ENCODE data around the gene PMEPA1. TPM values are rescaled to one million over a fixed set of nuclear protein-coding genes. Genes with fewer than 3 reads are reported as not detected.

Gene PMEPA1
- total RNA-seq, 1 experiment from 2014 or later, result 3.3 TPM

DNA sequence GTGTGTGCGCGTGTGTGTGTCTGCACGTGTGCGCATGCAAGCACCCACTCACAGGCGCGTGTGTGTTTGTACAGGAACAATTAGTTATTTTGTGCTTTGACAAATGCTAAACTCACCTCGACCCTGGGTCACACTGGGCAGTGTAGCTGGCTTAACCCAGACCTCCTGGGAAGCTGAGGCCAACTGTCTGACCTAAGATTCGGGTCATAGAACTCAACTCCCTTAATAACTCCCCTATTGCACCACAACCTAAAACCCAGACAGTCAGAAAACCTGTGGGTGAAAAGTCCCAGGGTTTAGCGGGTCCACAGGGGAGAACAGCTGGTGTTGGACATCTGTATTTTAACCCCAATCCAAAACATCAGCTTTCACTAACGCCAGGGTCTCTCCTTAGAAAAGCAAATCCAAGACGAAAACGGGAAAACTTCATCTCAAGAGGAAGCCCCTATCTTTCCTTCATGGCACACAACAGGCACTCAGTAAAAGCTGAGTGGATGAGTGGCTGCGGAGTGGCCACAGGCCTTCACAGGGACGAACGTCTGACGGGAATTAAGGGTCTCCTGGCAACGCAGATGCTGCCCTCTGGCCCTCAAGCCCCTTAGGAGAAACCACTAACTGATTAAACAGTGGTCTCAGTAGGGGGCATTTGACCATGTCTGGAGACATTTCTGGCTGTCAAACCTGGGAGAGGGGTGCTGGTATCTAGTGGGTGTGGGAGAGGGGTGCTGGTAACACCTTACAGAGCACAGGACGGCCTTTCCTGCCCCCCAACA is 4.5 kb downstream of the PMEPA1 start:
- Histone ChIP-seq H3K36me3 (peaks cover 2% of the 10 kb centered on the region; the same call in 1 of the 2 replicates), H3K27me3 (no peaks in the 10 kb centered on the region), H3K4me3 (no peak overlapping the region), H3K9me3 (no peaks in the 10 kb centered on the region)
- no peak for DNase-seq

DNA sequence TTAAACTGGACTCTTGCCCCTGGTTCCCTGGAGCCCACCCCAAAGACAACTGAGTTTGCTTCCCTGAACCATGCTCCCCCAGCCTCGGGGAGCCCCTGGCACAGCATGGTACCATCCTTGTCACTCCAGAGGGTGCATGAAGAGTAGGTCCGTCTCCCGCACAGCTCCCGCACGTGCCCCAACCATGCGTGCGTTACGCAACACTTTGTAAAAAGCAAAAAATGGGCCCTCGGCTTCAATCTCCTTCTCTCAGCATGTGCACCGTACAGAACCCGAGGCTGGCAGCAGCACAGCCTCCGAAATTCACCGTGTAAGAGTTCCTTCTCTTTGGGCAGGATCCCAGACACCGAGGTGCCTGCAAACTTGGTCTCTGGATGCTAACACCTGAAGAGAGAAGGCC is 5.6 kb downstream of the PMEPA1 start:
- Histone ChIP-seq H3K4me3 (no peak overlapping the region), H3K9me3 (no peaks in the 10 kb centered on the region), H3K27me3 (no peaks in the 10 kb centered on the region), H3K36me3 (peaks cover 2% of the 10 kb centered on the region; the same call in 1 of the 2 replicates)
- DNase-seq, result no peak

DNA sequence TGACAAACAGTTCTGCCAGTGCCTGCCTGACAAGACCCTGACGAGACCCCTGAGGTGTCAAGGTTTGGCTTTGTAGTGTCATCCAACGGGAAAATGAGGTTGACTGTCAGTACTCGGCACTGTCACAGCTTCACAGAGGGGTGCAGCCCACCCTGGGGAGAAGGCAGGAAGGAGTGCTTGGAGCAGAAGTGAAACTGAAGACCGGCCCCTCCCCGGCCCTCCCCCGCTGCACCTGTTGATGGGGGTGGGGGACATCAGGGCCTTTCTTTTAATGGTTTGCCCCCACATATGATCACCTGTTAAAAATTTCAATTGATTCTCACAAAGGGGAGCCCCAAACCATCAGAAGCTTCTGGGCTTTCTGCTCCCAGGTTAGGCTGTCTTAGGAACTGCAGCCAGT is 6.8 kb downstream of the PMEPA1 start:
- no peak for DNase-seq
- H3K36me3 ChIP-seq, result peaks cover 2% of the 10 kb centered on the region; the same call in 1 of the 2 replicates
- H3K27me3 ChIP-seq, result no peaks in the 10 kb centered on the region
- H3K9me3 ChIP-seq, result no peaks in the 10 kb centered on the region
- no peak overlapping the region for H3K4me3 ChIP-seq

DNA sequence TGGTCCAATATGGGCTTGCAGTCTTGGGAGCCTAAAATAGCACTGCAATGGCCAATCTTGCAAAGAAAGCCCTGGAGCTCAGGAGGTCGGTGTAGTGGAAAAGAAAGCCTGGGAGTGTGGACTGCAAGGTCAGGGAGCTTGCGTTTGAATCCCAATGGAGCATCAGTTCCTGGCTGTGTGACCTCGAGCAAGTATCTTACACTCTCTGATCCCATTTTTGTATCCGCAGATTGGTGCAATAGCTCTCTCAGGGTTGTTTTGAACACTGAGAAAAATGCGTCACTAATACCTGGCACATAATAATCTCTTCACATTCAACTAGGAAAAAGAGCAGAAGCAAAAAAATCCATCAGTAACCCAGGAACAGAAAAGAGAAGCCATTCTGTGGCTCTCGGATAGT is 7.3 kb downstream of the PMEPA1 start:
- Histone ChIP-seq H3K9me3 (no peaks in the 10 kb centered on the region), H3K36me3 (peaks cover 2% of the 10 kb centered on the region; the same call in 1 of the 2 replicates), H3K4me3 (no peak overlapping the region), H3K27me3 (no peaks in the 10 kb centered on the region)
- no peak for DNase-seq

DNA sequence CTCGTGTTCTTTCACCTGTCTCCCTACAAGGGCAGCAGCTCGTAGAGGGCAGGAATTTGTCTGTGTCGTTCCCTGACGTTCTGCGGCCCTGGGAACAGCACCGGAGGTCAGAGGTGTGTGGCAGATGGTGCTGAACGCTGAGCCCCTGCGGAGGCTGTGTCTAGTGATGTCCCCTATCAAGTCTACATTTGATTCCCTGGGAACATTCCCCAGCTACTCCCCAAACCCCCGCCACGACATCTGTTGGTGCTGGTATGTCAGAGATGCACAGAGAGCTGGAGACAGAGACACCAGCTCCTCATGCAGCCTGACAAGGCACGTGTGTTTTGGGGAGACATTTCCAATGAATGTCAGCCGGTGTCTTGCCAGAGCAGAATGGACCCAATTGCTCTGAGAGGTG is 7.7 kb downstream of the PMEPA1 start:
- H3K36me3 ChIP-seq, result peaks cover 2% of the 10 kb centered on the region; the same call in 1 of the 2 replicates
- H3K4me3 ChIP-seq, result no peak overlapping the region
- H3K9me3 ChIP-seq, result no peaks in the 10 kb centered on the region
- H3K27me3 ChIP-seq, result no peaks in the 10 kb centered on the region
- no peak for DNase-seq

DNA sequence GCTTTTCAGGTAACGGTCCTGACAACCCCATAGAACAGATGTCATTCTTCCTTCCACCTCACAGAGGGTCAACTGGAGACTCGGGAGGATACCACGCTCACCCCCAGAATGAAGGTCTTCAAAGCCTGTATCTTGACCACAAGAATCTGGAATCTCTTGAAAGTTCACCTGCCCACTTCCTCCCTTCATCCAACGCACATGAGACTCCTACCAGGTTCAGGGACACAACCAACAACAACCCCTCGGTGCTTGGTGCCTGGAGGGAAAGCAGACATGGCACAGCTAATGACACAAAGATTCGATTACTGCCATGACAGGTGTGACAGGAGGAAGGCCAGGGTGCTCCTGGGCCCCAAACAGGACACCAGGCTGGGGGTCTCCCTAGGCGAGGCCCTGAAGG is 8.2 kb downstream of the PMEPA1 start:
- H3K27me3 ChIP-seq, result no peaks in the 10 kb centered on the region
- DNase-seq, result no peak
- H3K36me3 ChIP-seq, result peaks cover 2% of the 10 kb centered on the region; the same call in 1 of the 2 replicates
- no peak overlapping the region for H3K4me3 ChIP-seq
- H3K9me3 ChIP-seq, result no peaks in the 10 kb centered on the region

DNA sequence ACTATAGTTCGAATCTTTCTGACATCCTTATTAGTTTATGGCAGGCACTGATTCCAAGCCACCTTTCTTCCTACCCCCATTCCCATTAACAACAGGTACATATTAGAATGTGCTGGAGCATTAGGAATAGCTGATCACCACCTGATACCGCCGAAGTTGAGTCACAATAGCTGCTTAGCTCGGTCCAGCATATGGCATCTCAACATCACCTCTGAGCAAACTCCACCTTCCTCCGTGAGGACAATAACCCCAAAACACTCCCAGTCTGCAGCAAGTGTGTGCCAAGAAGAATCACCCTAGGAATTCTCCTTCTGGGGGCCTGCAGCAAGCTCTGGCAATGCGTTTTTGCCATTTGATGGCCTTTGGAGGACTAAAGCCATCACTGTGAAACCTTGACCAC is 8.7 kb downstream of the PMEPA1 start:
- peaks cover 2% of the 10 kb centered on the region; the same call in 1 of the 2 replicates for H3K36me3 ChIP-seq
- no peak for DNase-seq
- H3K27me3 ChIP-seq, result no peaks in the 10 kb centered on the region
- H3K9me3 ChIP-seq, result no peaks in the 10 kb centered on the region
- no peak overlapping the region for H3K4me3 ChIP-seq

DNA sequence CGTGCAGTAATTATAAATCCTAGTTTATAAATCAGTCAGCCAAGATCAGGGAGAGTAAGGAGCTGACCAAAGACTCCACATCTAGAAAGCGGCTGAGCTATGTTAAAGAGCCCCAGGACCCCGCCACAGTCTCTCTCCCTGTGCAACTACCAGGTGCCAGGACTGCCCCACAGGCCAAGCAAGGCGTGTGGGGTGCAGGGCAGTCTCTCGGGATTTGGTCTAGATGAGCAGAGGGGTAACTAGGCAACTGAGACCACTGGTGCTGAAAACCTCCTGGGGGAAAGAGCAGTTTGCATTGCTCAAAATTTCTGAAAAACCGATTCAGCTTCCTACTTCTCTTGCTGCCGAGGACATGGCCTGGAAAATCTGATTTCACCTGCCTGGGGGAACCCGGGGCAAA is 10.4 kb downstream of the PMEPA1 start:
- Histone ChIP-seq H3K4me3 (no peak overlapping the region), H3K36me3 (no peaks in the 10 kb centered on the region), H3K27me3 (no peaks in the 10 kb centered on the region), H3K9me3 (no peaks in the 10 kb centered on the region)
- DNase-seq, result no peak

DNA sequence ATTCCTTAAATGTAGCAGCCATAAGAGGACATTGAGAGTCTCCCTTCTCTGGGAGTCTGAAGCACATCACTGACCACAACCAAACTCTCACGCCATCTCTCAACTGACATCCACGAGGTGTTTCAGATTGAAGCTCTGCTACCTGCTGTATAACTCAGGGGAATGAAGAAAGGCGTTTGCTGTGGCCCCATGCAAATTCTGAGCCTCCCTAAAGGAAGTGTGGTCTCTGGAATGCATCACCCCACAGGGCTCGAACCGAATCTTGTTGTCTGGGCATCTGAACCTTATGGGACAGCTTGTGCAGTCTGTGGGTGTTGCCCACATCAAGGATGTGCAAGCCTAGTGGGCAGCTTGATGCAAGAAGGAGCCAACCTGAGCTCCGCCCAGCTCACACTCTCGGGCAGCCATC is 10.9 kb downstream of the PMEPA1 start:
- H3K4me3 ChIP-seq, result 0 out of 2 replicates have a peak overlapping the region, but pooled peaks have one; percentile 5
- H3K9me3 ChIP-seq, result no peaks in the 10 kb centered on the region
- no peaks in the 10 kb centered on the region for H3K27me3 ChIP-seq
- no peaks in the 10 kb centered on the region for H3K36me3 ChIP-seq
- DNase-seq, result no peak

DNA sequence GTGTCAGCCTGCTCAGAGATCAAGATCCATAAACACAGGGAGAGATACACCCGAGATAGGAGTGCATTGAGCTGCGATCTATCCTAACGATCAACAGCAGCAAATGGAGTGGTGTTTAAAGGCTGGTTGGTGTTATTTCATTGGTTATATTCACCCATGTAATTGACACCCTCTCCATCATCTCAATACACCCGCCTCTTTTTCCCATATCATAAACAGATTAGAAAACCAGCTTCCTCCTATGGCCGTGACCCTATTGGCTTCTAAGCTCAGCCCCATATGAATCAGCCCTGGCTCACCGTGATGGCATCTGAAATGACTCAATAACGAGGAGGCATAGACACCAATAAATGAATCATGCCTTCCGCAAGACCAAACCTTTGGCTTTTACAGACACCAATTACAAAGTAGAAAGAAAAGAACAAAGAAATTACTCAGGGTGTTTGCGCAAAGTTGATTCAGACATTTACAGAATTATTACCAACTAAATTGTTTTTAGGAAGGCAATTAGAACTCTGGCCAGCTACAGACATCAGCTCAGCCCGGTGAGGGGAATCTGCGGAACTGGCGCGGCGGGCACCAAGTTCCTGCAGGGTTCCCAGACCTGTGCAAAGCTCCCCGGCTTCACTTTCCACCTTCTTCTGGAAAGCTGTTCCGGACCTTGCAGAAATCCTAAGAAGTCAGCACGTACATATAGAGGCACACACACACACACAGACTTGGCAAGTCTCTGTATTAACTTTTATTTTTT is 11.5 kb downstream of the PMEPA1 start:
- Histone ChIP-seq H3K36me3 (no peaks in the 10 kb centered on the region), H3K4me3 (0 out of 2 replicates have a peak overlapping the region, but pooled peaks have one; percentile 5), H3K27me3 (no peaks in the 10 kb centered on the region), H3K9me3 (no peaks in the 10 kb centered on the region)
- peak; percentile 96 for DNase-seq

DNA sequence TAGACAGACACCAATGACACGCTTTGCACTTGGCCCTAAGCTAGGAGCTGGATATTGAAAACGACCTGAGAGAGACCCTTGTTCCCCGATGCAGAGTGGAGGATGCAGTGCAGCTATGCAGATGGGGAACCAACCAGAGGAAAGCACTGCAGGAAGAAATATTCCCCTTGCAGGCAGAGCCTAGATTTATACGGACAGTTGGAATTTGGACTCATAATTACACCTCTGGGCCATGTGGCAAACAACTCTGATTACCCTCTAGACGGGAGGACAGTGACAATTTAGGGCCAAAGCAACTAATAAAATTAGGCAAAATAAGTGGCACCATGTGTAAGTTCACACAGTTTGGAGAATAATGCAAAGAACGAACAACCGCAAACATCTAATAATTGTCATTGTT is 12.3 kb downstream of the PMEPA1 start:
- Histone ChIP-seq H3K4me3 (no peak overlapping the region), H3K27me3 (no peaks in the 10 kb centered on the region), H3K9me3 (no peaks in the 10 kb centered on the region), H3K36me3 (no peaks in the 10 kb centered on the region)
- no peak for DNase-seq

DNA sequence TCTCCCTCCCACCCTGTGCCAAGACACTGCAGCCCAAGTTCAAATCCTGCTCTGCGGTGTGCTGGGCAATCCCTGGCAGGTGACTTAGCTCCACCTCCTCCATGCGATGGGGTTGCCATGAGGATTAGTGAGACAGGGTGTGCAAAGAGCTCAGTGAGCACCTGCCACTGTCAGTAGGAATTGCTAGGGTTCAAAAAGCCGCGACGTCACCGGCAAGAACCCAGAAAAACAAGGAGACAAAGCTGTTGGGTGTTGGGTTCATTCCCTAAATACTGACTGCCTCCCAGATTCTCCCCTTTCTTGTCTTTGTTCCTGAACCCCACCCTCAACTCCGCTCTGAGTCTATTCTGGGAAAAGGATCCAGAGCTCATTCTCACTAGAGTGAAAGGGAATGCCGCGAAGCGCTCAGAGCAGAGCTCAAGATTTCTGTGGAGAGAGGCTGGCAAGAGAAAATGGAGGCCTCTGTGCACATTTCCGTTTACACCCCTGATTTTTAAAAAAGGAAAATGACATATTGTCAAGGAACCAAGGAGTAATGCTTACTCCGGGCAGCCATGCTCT is 13.3 kb downstream of the PMEPA1 start:
- no peak overlapping the region for H3K4me3 ChIP-seq
- H3K36me3 ChIP-seq, result no peaks in the 10 kb centered on the region
- H3K9me3 ChIP-seq, result no peaks in the 10 kb centered on the region
- no peak for DNase-seq
- H3K27me3 ChIP-seq, result no peaks in the 10 kb centered on the region

DNA sequence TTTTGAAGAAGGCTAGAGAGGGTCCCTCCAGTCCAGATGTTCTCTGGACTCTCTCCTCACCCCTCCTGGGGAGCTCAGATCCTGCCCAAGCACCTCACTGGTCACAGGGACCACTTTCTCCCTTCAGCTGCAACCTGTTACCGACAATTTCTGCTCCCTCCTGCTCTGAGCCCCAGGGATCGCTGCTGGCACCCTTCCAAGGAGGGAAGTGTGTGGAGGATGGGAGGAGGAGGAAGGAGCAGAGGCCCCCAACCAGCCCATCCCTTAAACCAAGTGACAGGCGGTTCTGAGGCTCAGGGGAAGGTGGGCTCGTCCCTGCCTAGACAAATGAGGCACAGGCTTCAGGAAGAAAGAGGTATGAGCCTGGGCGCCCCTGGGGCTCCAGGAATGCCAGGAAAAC is 13.9 kb downstream of the PMEPA1 start:
- H3K27me3 ChIP-seq, result no peaks in the 10 kb centered on the region
- DNase-seq, result no peak
- no peaks in the 10 kb centered on the region for H3K9me3 ChIP-seq
- H3K36me3 ChIP-seq, result no peaks in the 10 kb centered on the region
- H3K4me3 ChIP-seq, result no peak overlapping the region

DNA sequence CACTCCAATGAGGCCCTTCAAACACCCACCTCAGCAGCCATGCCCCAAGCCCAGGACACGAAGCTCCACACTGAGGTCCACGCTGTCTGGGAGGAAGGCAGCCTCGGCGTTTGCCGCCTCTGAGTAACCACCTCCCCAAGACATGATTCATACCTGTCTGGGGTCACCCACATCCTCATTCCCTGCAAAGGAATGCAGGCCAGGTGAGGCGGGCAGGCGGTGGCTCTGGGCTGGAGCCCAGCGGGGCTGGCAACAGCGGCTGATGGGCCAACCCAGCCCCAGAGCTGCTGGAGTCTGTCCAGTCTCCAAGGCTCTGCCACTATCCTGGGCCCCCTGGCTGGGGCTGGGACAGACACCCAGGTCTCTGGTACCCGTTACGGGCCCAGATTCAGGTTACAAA is 14.8 kb downstream of the PMEPA1 start:
- Histone ChIP-seq H3K9me3 (no peaks in the 10 kb centered on the region), H3K4me3 (no peak overlapping the region), H3K36me3 (no peaks in the 10 kb centered on the region), H3K27me3 (no peaks in the 10 kb centered on the region)
- DNase-seq, result no peak

DNA sequence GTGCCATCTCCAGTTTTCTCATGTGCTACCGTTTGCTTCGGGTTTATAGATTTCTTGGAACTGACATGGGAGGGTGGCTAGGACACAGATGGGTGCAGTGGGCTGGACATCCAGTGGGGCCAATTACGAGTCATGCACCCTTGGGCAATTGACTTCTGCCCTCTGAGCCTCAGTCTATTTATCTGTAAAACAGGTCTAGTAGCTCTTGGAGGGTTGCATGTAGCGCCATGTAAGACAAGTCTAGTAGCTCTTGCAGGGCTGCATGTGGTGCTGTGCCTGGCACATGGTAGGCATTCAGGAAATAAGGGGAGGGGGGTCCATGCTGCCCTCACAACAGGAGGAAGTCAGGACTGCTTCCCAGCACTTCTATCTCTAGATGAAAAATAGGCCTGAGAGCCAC is 15.3 kb downstream of the PMEPA1 start:
- Histone ChIP-seq H3K36me3 (no peaks in the 10 kb centered on the region), H3K9me3 (no peaks in the 10 kb centered on the region), H3K4me3 (no peak overlapping the region), H3K27me3 (no peaks in the 10 kb centered on the region)
- no peak for DNase-seq

DNA sequence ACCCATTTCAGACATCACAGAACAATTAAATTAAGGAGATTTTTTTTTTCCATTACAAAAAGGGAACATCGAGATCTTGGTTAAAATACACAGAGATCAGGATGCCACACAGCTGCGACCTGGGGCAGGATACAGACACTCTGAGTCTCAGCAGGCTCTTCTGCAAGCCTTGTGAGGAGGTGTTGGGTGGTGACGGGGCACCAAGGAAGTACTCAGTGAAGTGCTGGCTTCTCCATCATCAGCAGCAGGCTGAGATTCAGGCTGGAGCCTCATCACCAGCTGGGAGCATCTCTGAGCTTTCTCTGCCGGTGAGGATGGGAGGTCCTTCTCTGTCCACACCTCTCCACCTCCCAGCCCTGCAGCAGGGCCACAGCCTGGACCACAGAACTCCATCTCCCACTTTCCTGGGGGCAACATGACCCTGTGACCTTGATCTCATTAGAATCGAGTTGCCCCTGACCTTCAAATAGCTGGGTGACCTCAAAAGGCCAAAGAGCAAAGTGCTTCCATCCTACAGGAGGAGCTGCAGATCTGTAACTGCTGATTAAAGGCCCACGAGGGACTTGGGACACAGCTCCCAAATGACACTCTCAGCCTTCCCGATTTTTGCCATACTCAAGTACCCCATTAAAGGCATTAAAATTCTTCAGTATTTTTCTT is 16.0 kb downstream of the PMEPA1 start:
- H3K4me3 ChIP-seq, result no peak overlapping the region
- H3K36me3 ChIP-seq, result no peaks in the 10 kb centered on the region
- H3K27me3 ChIP-seq, result no peaks in the 10 kb centered on the region
- no peaks in the 10 kb centered on the region for H3K9me3 ChIP-seq
- DNase-seq, result no peak

DNA sequence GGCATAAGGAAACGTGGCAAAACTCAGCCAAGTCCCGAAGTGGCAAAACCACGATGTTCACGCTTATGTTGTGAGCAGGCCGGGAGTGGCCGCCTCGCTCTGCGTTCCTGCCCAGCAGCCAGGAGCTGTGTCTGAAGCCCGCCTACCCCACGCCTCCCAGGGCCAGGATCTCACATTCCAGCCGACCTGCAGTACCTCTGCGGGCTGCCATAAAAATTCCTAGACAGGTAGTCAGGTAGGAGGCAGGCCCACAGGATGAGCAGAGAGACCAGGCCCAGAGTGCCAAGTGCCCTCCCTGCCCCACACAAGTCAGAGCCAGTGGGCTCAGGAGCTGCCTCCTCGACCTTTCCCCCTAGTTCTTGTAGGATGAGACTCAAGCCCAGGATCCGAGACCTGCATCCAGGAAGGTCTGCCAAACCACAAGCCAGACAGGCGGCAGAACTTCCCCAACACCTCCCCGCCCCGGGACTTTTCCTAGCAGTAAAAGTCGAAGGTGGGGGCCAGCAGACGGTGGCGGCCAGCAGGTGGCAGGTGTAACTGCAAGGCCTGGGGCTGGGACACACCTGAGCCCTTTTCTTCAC is 16.7 kb downstream of the PMEPA1 start:
- H3K36me3 ChIP-seq, result no peaks in the 10 kb centered on the region
- H3K4me3 ChIP-seq, result no peak overlapping the region
- no peak for DNase-seq
- H3K9me3 ChIP-seq, result no peaks in the 10 kb centered on the region
- no peaks in the 10 kb centered on the region for H3K27me3 ChIP-seq

Measured in MG63 (cell line).